Astrocyte (in vitro differentiated cells and primary cell): ENCODE data around the gene ZNF844. TPM values are rescaled to one million over a fixed set of nuclear protein-coding genes. Genes with fewer than 3 reads are reported as not detected.
"Not testable (repeated sequence)": the region's sequence is repeated elsewhere in the genome, so short reads cannot be mapped to it uniquely, and the experiment has no call there.

Source experiments
- DNase-seq: peaks from one replicate; pipeline ENCODE4 v3.0.0-alpha.2; 2010; ENCODE audit warnings: low read depth
- FAIRE-seq: peaks from 2 replicates; lab custom pipeline; 2011; peaks lifted over from hg19 to GRCh38; lab: Jason Lieb, UNC
- H2AFZ ChIP-seq: 2 replicates; pipeline ENCODE4 v1.6.0; 2012; ENCODE audit warnings: low read depth, low read length, inconsistent platforms
- H3K27ac ChIP-seq: 2 replicates; pipeline ENCODE4 v1.5.1; 2011; ENCODE audit warnings: low read depth, low read length, inconsistent platforms
- H3K27me3 ChIP-seq: 2 replicates; pipeline ENCODE4 v1.6.0; 2011; ENCODE audit warnings: low read length, inconsistent platforms; ENCODE audit not compliant: insufficient read depth
- H3K36me3 ChIP-seq: 2 replicates; pipeline ENCODE4 v1.5.1; 2011; ENCODE audit warnings: low read length, inconsistent platforms; ENCODE audit not compliant: insufficient read depth
- H3K4me1 ChIP-seq: 2 replicates; pipeline ENCODE4 v1.5.1; 2011; ENCODE audit warnings: low read length, inconsistent platforms; ENCODE audit not compliant: insufficient read depth
- H3K4me2 ChIP-seq: 2 replicates; pipeline ENCODE4 v1.6.0; 2012; ENCODE audit warnings: low read length, inconsistent platforms
- H3K4me3 ChIP-seq: 2 replicates; pipeline ENCODE4 v1.5.1; 2011; ENCODE audit warnings: low read depth, mild to moderate bottlenecking, low read length, inconsistent platforms; ENCODE audit not compliant: insufficient read depth
- H3K79me2 ChIP-seq: 2 replicates; pipeline ENCODE4 v1.6.0; 2012; ENCODE audit warnings: mild to moderate bottlenecking, low read length, inconsistent platforms; ENCODE audit not compliant: insufficient read depth
- H3K9ac ChIP-seq: 2 replicates; pipeline ENCODE4 v1.6.0; 2012; ENCODE audit warnings: mild to moderate bottlenecking, low read length, inconsistent platforms
- H3K9me3 ChIP-seq: 2 replicates; pipeline ENCODE4 v1.5.1; 2012; ENCODE audit warnings: low read depth, mild to moderate bottlenecking, low read length, inconsistent platforms; ENCODE audit not compliant: insufficient read depth
- H4K20me1 ChIP-seq: 2 replicates; pipeline ENCODE4 v1.6.0; 2012; ENCODE audit warnings: low read length, inconsistent platforms; ENCODE audit not compliant: insufficient read depth
- H3K27ac Mint-ChIP-seq: one replicate; pipeline ENCODE4 v1.8.0; 2021; ENCODE audit warnings: mild to moderate bottlenecking, mixed read lengths; ENCODE audit not compliant: unreplicated experiment
- H3K27me3 Mint-ChIP-seq: one replicate; pipeline ENCODE4 v1.8.0; 2021; ENCODE audit warnings: low read depth, mixed read lengths; ENCODE audit not compliant: unreplicated experiment
- H3K36me3 Mint-ChIP-seq: one replicate; pipeline ENCODE4 v1.8.0; 2021; ENCODE audit warnings: low read depth, mixed read lengths; ENCODE audit not compliant: unreplicated experiment
- H3K4me1 Mint-ChIP-seq: one replicate; pipeline ENCODE4 v1.8.0; 2021; ENCODE audit warnings: low read depth, mixed read lengths; ENCODE audit not compliant: unreplicated experiment
- H3K4me3 Mint-ChIP-seq: one replicate; pipeline ENCODE4 v1.8.0; 2021; ENCODE audit warnings: mild to moderate bottlenecking, moderate library complexity, mixed read lengths; ENCODE audit not compliant: unreplicated experiment
- H3K9me3 Mint-ChIP-seq: one replicate; pipeline ENCODE4 v1.8.0; 2021; ENCODE audit warnings: mild to moderate bottlenecking, mixed read lengths; ENCODE audit not compliant: unreplicated experiment
- CTCF ChIP-seq: IDR thresholded peaks from 2 replicates; pipeline ENCODE4 v1.5.1; 2011; ENCODE audit warnings: low read depth, mild to moderate bottlenecking, inconsistent platforms, low read length, moderate library complexity; ENCODE audit not compliant: insufficient read depth
- EZH2 ChIP-seq: IDR thresholded peaks from 2 replicates; pipeline ENCODE4 v1.6.1; 2012; ENCODE audit warnings: mild to moderate bottlenecking, low read length, inconsistent platforms; ENCODE audit not compliant: insufficient read depth
- total RNA-seq: library from RNA; stranded (reverse); gene quantifications from 2 replicates; pipeline ENCODE4 v1.2.1, GENCODE V29; 2021

ZNF844 gene
- total RNA-seq, 1 donor from 2014 or later: not detected

- H3K27me3 Mint-ChIP-seq: no peaks in the 10 kb centered on the region
- H3K9me3 ChIP-seq: peaks cover 3% of the 10 kb centered on the region
- no peaks in the 10 kb centered on the region for H3K27me3 ChIP-seq
- H3K27ac Mint-ChIP-seq: no peak overlapping the region
- peaks cover 4% of the 10 kb centered on the region for H3K79me2 ChIP-seq
- H3K4me3 Mint-ChIP-seq: no peak overlapping the region
- H3K9ac ChIP-seq: no peak overlapping the region
- no peak overlapping the region for H2AFZ ChIP-seq
- H3K27ac ChIP-seq: no peak overlapping the region
- H3K4me3 ChIP-seq: no peak overlapping the region
- no peak overlapping the region for H3K4me2 ChIP-seq
- no peaks in the 10 kb centered on the region for H3K4me1 ChIP-seq
- no peak for DNase-seq
- no peaks in the 10 kb centered on the region for H3K36me3 Mint-ChIP-seq
- FAIRE-seq: no peak
- H3K9me3 Mint-ChIP-seq: peaks cover 12% of the 10 kb centered on the region
- no peaks in the 10 kb centered on the region for H3K36me3 ChIP-seq
- H4K20me1 ChIP-seq: no peaks in the 10 kb centered on the region
- H3K4me1 Mint-ChIP-seq: no peaks in the 10 kb centered on the region
- TF ChIP-seq EZH2 (no peak), CTCF (no peak)
Observed at GRCh38 chr19:12095111-12095790, 30.7 kb downstream of the ZNF844 start.

GRCh38 chr19:12098040-12098439 is 33.5 kb downstream of the ZNF844 start:
- no peaks in the 10 kb centered on the region for H3K36me3 Mint-ChIP-seq
- peaks cover 7% of the 10 kb centered on the region for H3K9me3 Mint-ChIP-seq
- TF ChIP-seq EZH2: no peak
- no peak for TF ChIP-seq CTCF
- DNase-seq: no peak
- Histone ChIP-seq H4K20me1 (no peaks in the 10 kb centered on the region), H3K9me3 (peaks cover 3% of the 10 kb centered on the region), H3K4me2 (no peak overlapping the region), H3K79me2 (peaks cover 4% of the 10 kb centered on the region), H3K9ac (no peak overlapping the region), H3K4me3 (no peak overlapping the region), H2AFZ (no peak overlapping the region), H3K4me1 (no peaks in the 10 kb centered on the region), H3K36me3 (no peaks in the 10 kb centered on the region), H3K27ac (no peak overlapping the region), H3K27me3 (no peaks in the 10 kb centered on the region)
- H3K27ac Mint-ChIP-seq: no peak overlapping the region
- H3K27me3 Mint-ChIP-seq: no peaks in the 10 kb centered on the region
- H3K4me1 Mint-ChIP-seq: no peaks in the 10 kb centered on the region
- no peak for FAIRE-seq
- no peak overlapping the region for H3K4me3 Mint-ChIP-seq

GRCh38 chr19:12103909-12104308 is 39.4 kb downstream of the ZNF844 start:
- H3K4me1 Mint-ChIP-seq, DNase-seq, H3K4me1 ChIP-seq, H4K20me1 ChIP-seq, H3K36me3 Mint-ChIP-seq, H3K27me3 Mint-ChIP-seq, H3K9me3 ChIP-seq, H3K4me3 ChIP-seq, H3K36me3 ChIP-seq, H2AFZ ChIP-seq, H3K27ac Mint-ChIP-seq, H3K79me2 ChIP-seq, H3K4me2 ChIP-seq, H3K9ac ChIP-seq, H3K27ac ChIP-seq, FAIRE-seq, H3K9me3 Mint-ChIP-seq, H3K4me3 Mint-ChIP-seq, H3K27me3 ChIP-seq: not testable (repeated sequence)
